IMR-90 (cell line): ENCODE data around the gene LAMB2. TPM values are rescaled to one million over a fixed set of nuclear protein-coding genes. Genes with fewer than 3 reads are reported as not detected.

ENCODE experiments used
- ATAC-seq: fragments of 200-7000 bp; cut with Tn5 transposase; 2 replicates; pipeline ENCODE4 v1.9.1; 2020; ENCODE audit warnings: low read depth, mild to moderate bottlenecking, moderate library complexity
- BruUV-seq: library from RNA; stranded (reverse); fragments of 400-500 nt; replicated peaks from 2 replicates; lab custom pipeline; 2021; lab: Mats Ljungman, UMichigan
- CTCF ChIA-PET: fragments of 300-600 bp; formaldehyde crosslinking; extraction: SDS; loops from one replicate; lab custom pipeline; 2021; ENCODE audit warnings: antibody characterized with exemption; lab: Yijun Ruan, JAX
- POLR2A ChIA-PET: fragments of 300-600 bp; sonication (Branson Sonifier 250); formaldehyde crosslinking; loops from one replicate; lab custom pipeline; 2022; ENCODE audit warnings: antibody characterized with exemption; ENCODE audit not compliant: unreplicated experiment; lab: Charles Lee
- DNase-seq: peaks from one replicate; pipeline ENCODE4 v3.0.0; 2013
- H2AFZ ChIP-seq: replicated peaks from 2 replicates; pipeline ENCODE3; 2013; ENCODE audit warnings: low read length, mild to moderate bottlenecking; ENCODE audit not compliant: poor library complexity
- H2AK5ac ChIP-seq: 2 replicates; pipeline ENCODE4 v1.6.1; 2013; ENCODE audit warnings: low read depth, low read length, inconsistent platforms
- H2AK9ac ChIP-seq: replicated peaks from 2 replicates; pipeline ENCODE3; 2013; ENCODE audit warnings: mild to moderate bottlenecking, low read depth, low read length, moderate library complexity; ENCODE audit not compliant: poor library complexity
- H2BK120ac ChIP-seq: 2 replicates; pipeline ENCODE4 v1.6.1; 2013; ENCODE audit warnings: low read depth, low read length, inconsistent platforms
- H2BK15ac ChIP-seq: 3 replicates; pipeline ENCODE4 v1.6.1; 2013; ENCODE audit warnings: low read depth, low read length, inconsistent platforms
- H2BK20ac ChIP-seq: 2 replicates; pipeline ENCODE4 v1.6.1; 2013; ENCODE audit warnings: low read depth, mild to moderate bottlenecking, inconsistent platforms, low read length, moderate library complexity
- H2BK5ac ChIP-seq: 2 replicates; pipeline ENCODE4 v1.6.1; 2013; ENCODE audit warnings: mild to moderate bottlenecking, low read depth, low read length, inconsistent platforms; ENCODE audit not compliant: poor library complexity, severe bottlenecking
- H3K14ac ChIP-seq: replicated peaks from 2 replicates; pipeline ENCODE4 v1.6.1; 2013; ENCODE audit warnings: low read depth, low read length, inconsistent platforms
- H3K18ac ChIP-seq: 2 replicates; pipeline ENCODE4 v1.6.1; 2013; ENCODE audit warnings: low read depth, low read length, control low read depth
- H3K23ac ChIP-seq: 2 replicates; pipeline ENCODE4 v1.6.1; 2013; ENCODE audit warnings: low read depth, low read length, inconsistent platforms
- H3K27ac ChIP-seq: 2 replicates; pipeline ENCODE4 v1.5.1; 2013; ENCODE audit warnings: mild to moderate bottlenecking, control low read depth, low read length; ENCODE audit not compliant: insufficient read depth
- H3K27me3 ChIP-seq: 2 replicates; pipeline ENCODE4 v1.6.1; 2013; ENCODE audit warnings: low read length; ENCODE audit not compliant: control insufficient read depth, insufficient read depth
- H3K36me3 ChIP-seq: 2 replicates; pipeline ENCODE4 v1.6.1; 2013; ENCODE audit warnings: low read length, mixed read lengths; ENCODE audit not compliant: control insufficient read depth, insufficient read depth
- H3K4ac ChIP-seq: 2 replicates; pipeline ENCODE4 v1.6.1; 2013; ENCODE audit warnings: low read depth, low read length, inconsistent platforms
- H3K4me1 ChIP-seq: 2 replicates; pipeline ENCODE4 v1.6.1; 2013; ENCODE audit warnings: low read length, mixed read lengths; ENCODE audit not compliant: control insufficient read depth, insufficient read depth
- H3K4me2 ChIP-seq: 2 replicates; pipeline ENCODE4 v1.6.1; 2013; ENCODE audit warnings: low read depth, mild to moderate bottlenecking, control low read depth, low read length, moderate library complexity
- H3K4me3 ChIP-seq: 2 replicates; pipeline ENCODE4 v1.5.1; 2013; ENCODE audit warnings: low read depth, mild to moderate bottlenecking, control low read depth, low read length, moderate library complexity; ENCODE audit not compliant: insufficient read depth
- H3K56ac ChIP-seq: 2 replicates; pipeline ENCODE4 v1.6.1; 2013; ENCODE audit warnings: low read length, inconsistent platforms; ENCODE audit not compliant: insufficient read depth; ENCODE audit errors: extremely low read depth
- H3K79me1 ChIP-seq, 2 experiments: 2 replicates each; pipeline ENCODE4 v1.6.1; 2013; ENCODE audit warnings: low read length in 2 of 2, inconsistent platforms in 1 of 2, low read depth in 1 of 2
- H3K9ac ChIP-seq: 2 replicates; pipeline ENCODE4 v1.6.1; 2013; ENCODE audit warnings: low read depth, low read length, control low read depth
- H3K9me1 ChIP-seq: 2 replicates; pipeline ENCODE4 v1.6.1; 2013; ENCODE audit warnings: low read length, inconsistent platforms; ENCODE audit not compliant: insufficient read depth
- H3K9me3 ChIP-seq: 2 replicates; pipeline ENCODE4 v1.6.1; 2013; ENCODE audit warnings: low read length; ENCODE audit not compliant: control insufficient read depth, insufficient read depth
- H4K20me1 ChIP-seq: 2 replicates; pipeline ENCODE4 v1.6.1; 2013; ENCODE audit warnings: low read length, inconsistent platforms; ENCODE audit not compliant: insufficient read depth
- H4K5ac ChIP-seq: 2 replicates; pipeline ENCODE4 v1.6.1; 2013; ENCODE audit warnings: mild to moderate bottlenecking, low read depth, low read length, control low read depth
- H4K8ac ChIP-seq, 2 experiments: 2 replicates each; pipeline ENCODE4 v1.6.1; 2013; ENCODE audit warnings: low read depth in 2 of 2, low read length in 2 of 2, control low read depth in 1 of 2, inconsistent platforms in 1 of 2
- H4K91ac ChIP-seq: 2 replicates; pipeline ENCODE4 v1.6.1; 2013; ENCODE audit warnings: low read depth, low read length, inconsistent platforms; ENCODE audit not compliant: insufficient read depth
- BHLHE40 ChIP-seq: fragments of 150-350 bp; IDR thresholded peaks from 2 replicates; pipeline ENCODE4 v1.6.1; 2016; ENCODE audit warnings: mild to moderate bottlenecking, low read depth, low read length
- CEBPB ChIP-seq: IDR thresholded peaks from 2 replicates; pipeline ENCODE4 v1.6.1; 2012; ENCODE audit warnings: low read depth, low read length, improper control_type of control experiment
- CHD1 ChIP-seq: IDR thresholded peaks from 2 replicates; pipeline ENCODE4 v1.6.1; 2012; ENCODE audit warnings: low read depth, low read length, improper control_type of control experiment
- ELK1 ChIP-seq: fragments of 150-350 bp; IDR thresholded peaks from 2 replicates; pipeline ENCODE4 v1.6.1; 2016; ENCODE audit warnings: low read depth, mild to moderate bottlenecking, low read length, moderate library complexity, borderline replicate concordance
- FOS ChIP-seq: fragments of 150-350 bp; IDR thresholded peaks from 2 replicates; pipeline ENCODE4 v1.6.1; 2016; ENCODE audit warnings: low read depth, low read length
- MAFK ChIP-seq: IDR thresholded peaks from 2 replicates; pipeline ENCODE4 v1.6.1; 2012; ENCODE audit warnings: low read depth, low read length, improper control_type of control experiment
- MAZ ChIP-seq: IDR thresholded peaks from 2 replicates; pipeline ENCODE4 v1.6.1; 2012; ENCODE audit warnings: low read depth, mild to moderate bottlenecking, low read length, improper control_type of control experiment, moderate library complexity, borderline replicate concordance
- MXI1 ChIP-seq: IDR thresholded peaks from 2 replicates; pipeline ENCODE4 v1.6.1; 2012; ENCODE audit warnings: low read depth, mild to moderate bottlenecking, low read length, moderate library complexity, borderline replicate concordance
- NFE2L2 ChIP-seq: fragments of 150-350 bp; IDR thresholded peaks from 2 replicates; pipeline ENCODE4 v1.6.1; 2016; ENCODE audit warnings: low read depth, mild to moderate bottlenecking, low read length
- POLR2A ChIP-seq: IDR thresholded peaks from 2 replicates; pipeline ENCODE4 v1.6.1; 2012; ENCODE audit warnings: mild to moderate bottlenecking, low read depth, low read length
- RAD21 ChIP-seq: IDR thresholded peaks from 2 replicates; pipeline ENCODE4 v1.6.1; 2012; ENCODE audit warnings: low read length, improper control_type of control experiment
- RCOR1 ChIP-seq: IDR thresholded peaks from 2 replicates; pipeline ENCODE4 v1.6.1; 2012; ENCODE audit warnings: mild to moderate bottlenecking, low read length, improper control_type of control experiment; ENCODE audit not compliant: insufficient replicate concordance
- RFX5 ChIP-seq: IDR thresholded peaks from 2 replicates; pipeline ENCODE4 v1.8.0; 2012; ENCODE audit warnings: low read depth, mild to moderate bottlenecking, low read length, moderate library complexity
- SMC3 ChIP-seq: fragments of 150-350 bp; IDR thresholded peaks from 2 replicates; pipeline ENCODE4 v1.6.1; 2016; ENCODE audit warnings: low read depth, mild to moderate bottlenecking, antibody characterized with exemption, low read length, moderate library complexity
- WGBS, 2 experiments: methylation state at CpG; one replicate each; pipeline versions ENCODE4 v1.1.5 to v1.1.7; 2013; ENCODE audit warnings: missing lambda C conversion rate in 2 of 2; ENCODE audit not compliant: insufficient read length in 1 of 2; ENCODE audit errors: extremely low coverage in 2 of 2; 5-methylcytosine and 5-hydroxymethylcytosine counted together
- dilution Hi-C: fragments of 300-500 bp; cut with HindIII; formaldehyde crosslinking; loops from one replicate; pipeline ENCODE4 v1.14.3; 2018; ENCODE audit warnings: low sequenced_read_pairs; ENCODE audit not compliant: unreplicated experiment
- in situ Hi-C: fragments of 300-500 bp; cut with MboI; formaldehyde crosslinking; loops from 3 replicates; pipeline ENCODE4 v1.14.3; 2019; ENCODE audit warnings: low sequenced_read_pairs, inconsistent platforms, mixed read lengths
- intact Hi-C: fragments of 100-400 bp; cut with micrococcal nuclease; formaldehyde crosslinking; loops from 2 replicates; pipeline ENCODE4 v1.10.0; 2022
- polyA plus RNA-seq, 3 experiments: library from polyadenylated mRNA; depleted of rRNA; stranded (reverse); fragments of >200 nt; gene quantifications; 2 replicates each; pipeline ENCODE4 v1.2.3, GENCODE V29; 2012; ENCODE audit warnings: low replicate concordance in 1 of 3
- total RNA-seq: library from RNA; depleted of rRNA; stranded (reverse); fragments of >200 nt; gene quantifications from 2 replicates; pipeline ENCODE4 v1.2.3, GENCODE V29; 2012
- TF ChIP-seq, protein P1 (sequence below): conservative IDR thresholded peaks from 2 replicates; pipeline ENCODE4 v1.5.1; 2012; ENCODE audit warnings: mild to moderate bottlenecking, low read depth, low read length, improper control_type of control experiment
- TF ChIP-seq, protein P2 (sequence below): fragments of 150-350 bp; IDR thresholded peaks from 2 replicates; pipeline ENCODE4 v1.6.1; 2017; ENCODE audit warnings: mild to moderate bottlenecking, antibody characterized with exemption, low read length, low read depth

Gene LAMB2
- total and polyA plus RNA-seq, 2 of the 4 experiments (the other 2 are of a cell fraction): 213 to 570 TPM

- in situ Hi-C loops: loop anchor here (25.0 kb wide), 1 partner anchor 265 kb away; the partner anchor contains the start of gene NICN1
- ChIA-PET POLR2A (no interaction called here), CTCF (no interaction called here)
- Histone ChIP-seq H3K9me3 (no peaks in the 10 kb centered on the region), H2AFZ (peak overlapping the region; percentile 69), H3K36me3 (peaks cover 17% of the 10 kb centered on the region; the same call in 1 of the 2 replicates), H4K91ac (no peak overlapping the region), H3K4me2 (peak overlapping the region; percentile 81), H3K27me3 (no peaks in the 10 kb centered on the region), H3K14ac (no peak overlapping the region), H2BK120ac (no peak overlapping the region), H3K4me1 (peaks cover 23% of the 10 kb centered on the region), H3K4me3 (peak overlapping the region; percentile 50; the same call in 1 of the 2 replicates), H2BK20ac (no peak overlapping the region), H4K8ac (no peak overlapping the region), H4K5ac (no peak overlapping the region), H3K79me1 (peaks cover 12 to 41% of the 10 kb centered on the region in 2 experiments; a peak in 3 of 4 replicates), H2BK5ac (peak overlapping the region; percentile 28), H3K27ac (no peak overlapping the region), H3K9ac (peak overlapping the region; percentile 8; the same call in 1 of the 2 replicates), H2AK5ac (peak overlapping the region; percentile 58; the same call in 1 of the 2 replicates), H2AK9ac (peak overlapping the region; percentile 96), H3K56ac (no peak overlapping the region), H3K23ac (0 out of 2 replicates have a peak overlapping the region, but pooled peaks have one; percentile 16), H2BK15ac (no peak overlapping the region), H4K20me1 (no peaks in the 10 kb centered on the region), H3K4ac (peak overlapping the region; percentile 48), H3K18ac (no peak overlapping the region), H3K9me1 (peaks cover 24% of the 10 kb centered on the region)
- no peak for TF ChIP-seq POLR2A
- no peak for TF ChIP-seq SMC3
- no peak for TF ChIP-seq MXI1
- TF ChIP-seq NFE2L2: no peak
- no peak for TF ChIP-seq FOS
- TF ChIP-seq, protein P1, sequence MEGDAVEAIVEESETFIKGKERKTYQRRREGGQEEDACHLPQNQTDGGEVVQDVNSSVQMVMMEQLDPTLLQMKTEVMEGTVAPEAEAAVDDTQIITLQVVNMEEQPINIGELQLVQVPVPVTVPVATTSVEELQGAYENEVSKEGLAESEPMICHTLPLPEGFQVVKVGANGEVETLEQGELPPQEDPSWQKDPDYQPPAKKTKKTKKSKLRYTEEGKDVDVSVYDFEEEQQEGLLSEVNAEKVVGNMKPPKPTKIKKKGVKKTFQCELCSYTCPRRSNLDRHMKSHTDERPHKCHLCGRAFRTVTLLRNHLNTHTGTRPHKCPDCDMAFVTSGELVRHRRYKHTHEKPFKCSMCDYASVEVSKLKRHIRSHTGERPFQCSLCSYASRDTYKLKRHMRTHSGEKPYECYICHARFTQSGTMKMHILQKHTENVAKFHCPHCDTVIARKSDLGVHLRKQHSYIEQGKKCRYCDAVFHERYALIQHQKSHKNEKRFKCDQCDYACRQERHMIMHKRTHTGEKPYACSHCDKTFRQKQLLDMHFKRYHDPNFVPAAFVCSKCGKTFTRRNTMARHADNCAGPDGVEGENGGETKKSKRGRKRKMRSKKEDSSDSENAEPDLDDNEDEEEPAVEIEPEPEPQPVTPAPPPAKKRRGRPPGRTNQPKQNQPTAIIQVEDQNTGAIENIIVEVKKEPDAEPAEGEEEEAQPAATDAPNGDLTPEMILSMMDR: no peak
- TF ChIP-seq CEBPB: no peak
- no peak for TF ChIP-seq ELK1
- TF ChIP-seq MAZ: no peak
- TF ChIP-seq RAD21: no peak
- TF ChIP-seq CHD1: no peak
- TF ChIP-seq RFX5: no peak
- TF ChIP-seq MAFK: no peak
- no peak for TF ChIP-seq BHLHE40
- TF ChIP-seq, protein P2, sequence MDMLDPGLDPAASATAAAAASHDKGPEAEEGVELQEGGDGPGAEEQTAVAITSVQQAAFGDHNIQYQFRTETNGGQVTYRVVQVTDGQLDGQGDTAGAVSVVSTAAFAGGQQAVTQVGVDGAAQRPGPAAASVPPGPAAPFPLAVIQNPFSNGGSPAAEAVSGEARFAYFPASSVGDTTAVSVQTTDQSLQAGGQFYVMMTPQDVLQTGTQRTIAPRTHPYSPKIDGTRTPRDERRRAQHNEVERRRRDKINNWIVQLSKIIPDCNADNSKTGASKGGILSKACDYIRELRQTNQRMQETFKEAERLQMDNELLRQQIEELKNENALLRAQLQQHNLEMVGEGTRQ: no peak
- no peak for TF ChIP-seq RCOR1
- ATAC-seq (no peak), DNase-seq (no peak)
- dilution Hi-C loops: no loop called here
- BruUV-seq: no TSS peak
- intact Hi-C loops: loop anchor here (5.0 kb wide), 1 partner anchor 125 kb away; no protein-coding TSS in a partner anchor
- WGBS, 2 experiments: 70% methylated on average over 2 of the region's 7 CpGs; no CpG with 5 or more reads in 1 of the 2 experiments
Measured at GRCh38 chr3:49172551-49173041, 39.7 kb upstream of the LAMB2 start.
